ENCODE results near the gene PTPRH.

PTPRH gene

GRCh38 chr19:55231391-55232285, 22.3 kb upstream of the PTPRH start:
- no peak for TF ChIP-seq CTCF (IDR thresholded peaks at IDR 0.05; ENCODE audit: low read depth, low read length)
- no peak overlapping the region for H3K4me3 ChIP-seq (ENCODE audit: low read depth, low read length)

DNA sequence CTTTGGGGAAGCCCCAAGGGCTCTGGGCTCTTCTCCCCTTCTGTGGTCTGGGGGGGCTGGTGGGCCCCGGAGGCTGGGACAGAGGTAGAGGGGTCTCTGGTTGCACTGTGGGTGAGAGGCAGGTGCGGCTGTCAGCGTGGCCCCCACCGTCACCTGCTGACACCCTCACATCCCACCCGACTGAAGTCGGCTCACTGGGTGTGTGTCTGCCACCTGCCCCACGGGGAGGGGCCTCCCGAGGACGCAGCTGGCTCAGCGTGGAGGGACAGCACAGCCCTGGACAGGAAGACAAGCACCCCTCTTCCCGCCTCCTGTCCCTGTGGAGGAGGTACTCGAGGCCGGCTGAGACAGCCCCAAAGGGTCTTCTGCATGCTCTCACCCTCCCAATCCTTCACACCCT, 21.5 kb upstream of the PTPRH start:
- no peak for TF ChIP-seq CTCF (IDR thresholded peaks at IDR 0.05; ENCODE audit: low read depth, low read length)
- H3K4me3 ChIP-seq (ENCODE audit: low read depth, low read length): no peak overlapping the region

- no peak overlapping the region for H3K4me3 ChIP-seq (ENCODE audit: low read depth, low read length)
- no peak for TF ChIP-seq CTCF (IDR thresholded peaks at IDR 0.05; ENCODE audit: low read depth, low read length)
Measured at GRCh38 chr19:55230329-55230728, 21.0 kb upstream of the PTPRH start.

DNA sequence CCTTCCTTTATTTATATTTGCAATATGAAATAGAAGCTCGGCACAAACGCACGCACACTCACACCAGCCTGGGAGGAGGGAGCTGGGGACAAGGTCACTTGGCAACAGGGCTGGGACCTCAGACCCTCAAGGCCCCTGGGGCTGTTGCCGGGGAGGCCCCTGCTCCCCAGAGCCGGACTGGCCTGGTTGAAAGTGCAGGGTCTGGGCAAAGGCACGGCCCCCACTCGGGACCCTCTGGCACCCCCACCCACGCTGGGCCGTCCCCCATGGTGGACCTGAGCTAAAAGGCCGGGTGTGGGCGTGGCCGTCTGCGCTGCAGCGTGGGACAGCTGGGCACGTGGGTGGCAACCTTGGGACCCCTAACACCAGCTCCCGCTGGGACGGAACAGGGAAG, 20.5 kb upstream of the PTPRH start:
- H3K4me3 ChIP-seq (ENCODE audit: low read depth, low read length): no peak overlapping the region
- no peak for TF ChIP-seq CTCF (IDR thresholded peaks at IDR 0.05; ENCODE audit: low read depth, low read length)

GRCh38 chr19:55229145-55229788, 20.0 kb upstream of the PTPRH start:
- H3K4me3 ChIP-seq (ENCODE audit: low read depth, low read length): no peak overlapping the region
- no peak for TF ChIP-seq CTCF (IDR thresholded peaks at IDR 0.05; ENCODE audit: low read depth, low read length)

DNA sequence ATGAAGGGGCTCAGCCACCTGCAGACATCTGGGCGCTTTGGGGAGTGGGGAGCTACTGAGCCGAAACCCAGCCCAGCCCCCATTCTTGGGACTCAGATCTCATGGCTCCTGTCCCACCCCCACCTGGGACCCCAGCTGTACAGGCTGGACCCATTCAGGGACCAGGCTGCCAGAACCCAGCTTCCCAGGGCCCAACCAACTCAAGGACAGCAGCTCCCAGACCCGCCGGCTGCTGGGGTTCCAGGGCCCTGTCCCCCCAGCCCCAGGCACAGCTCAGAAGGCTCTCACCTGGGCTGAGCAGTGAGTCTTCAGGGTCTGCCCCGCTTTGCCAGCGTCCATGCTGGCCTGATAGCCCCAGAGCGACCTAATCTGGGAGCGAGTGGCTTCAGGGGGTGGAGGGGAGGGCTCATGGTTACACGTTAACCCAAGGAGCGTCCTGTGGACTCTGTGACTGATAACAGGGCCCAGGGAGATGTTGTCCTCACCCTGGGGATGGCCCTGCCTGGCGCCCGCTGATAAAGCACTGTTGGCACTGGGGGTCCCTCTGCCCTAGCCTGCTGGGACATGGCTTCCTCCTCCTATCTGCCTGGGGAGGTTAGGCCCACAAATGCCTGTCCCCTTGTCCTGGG, 19.2 kb upstream of the PTPRH start, which contains the start of gene TMEM86B:
Gene TMEM86B (minus strand): TSS at position 361 of the 629 bp plus-strand sequence. CDS start 22 bp downstream, at position 339.
- no peak for TF ChIP-seq CTCF (IDR thresholded peaks at IDR 0.05; ENCODE audit: low read depth, low read length)
- H3K4me3 ChIP-seq (ENCODE audit: low read depth, low read length): no peak within 1 kb of the TSS

DNA sequence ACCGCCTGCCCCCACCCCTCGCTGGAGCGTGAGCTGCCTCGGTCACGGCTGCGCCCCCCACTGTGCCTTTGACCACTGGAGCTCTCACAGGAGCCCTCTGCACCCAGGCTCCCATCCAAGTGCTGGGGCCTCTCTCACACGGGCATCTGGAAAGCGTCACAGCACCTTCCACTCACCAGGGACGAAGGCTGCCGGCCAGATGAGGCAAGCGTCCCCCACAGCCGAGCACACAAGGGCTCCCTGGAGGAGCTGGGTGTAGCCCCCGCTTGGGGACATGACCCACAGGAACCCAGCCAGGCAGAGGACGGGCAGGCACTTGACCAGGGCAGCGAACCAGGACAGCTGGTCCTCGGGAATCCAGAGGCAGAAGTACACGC, 18.7 kb upstream of the PTPRH start:
- H3K4me3 ChIP-seq (ENCODE audit: low read depth, low read length): no peak overlapping the region
- no peak for TF ChIP-seq CTCF (IDR thresholded peaks at IDR 0.05; ENCODE audit: low read depth, low read length)
